Fibroblast of lung (primary cell): ENCODE results near the gene CHRM5.

Source experiments
- CTCF ChIP-seq, 2 donors: IDR thresholded peaks in 1 of 2; conservative IDR thresholded peaks in 1 of 2; 1 replicate in 1 of 2; 2 replicates in 1 of 2; pipeline ENCODE4 v1.5.1; 2011 to 2012; ENCODE audit warnings: low read length in 2 of 2, control low read depth in 1 of 2, inconsistent platforms in 1 of 2, low read depth in 1 of 2, mild to moderate bottlenecking in 1 of 2
- EZH2 ChIP-seq: IDR thresholded peaks from 2 replicates; pipeline ENCODE4 v1.5.1; 2012; ENCODE audit warnings: low read length, control low read depth, mild to moderate bottlenecking; ENCODE audit errors: missing control alignments

GRCh38 chr15:34078900-34079299 lies 110.6 kb downstream of the CHRM5 start:
- TF ChIP-seq CTCF (conservative IDR thresholded peaks at IDR 0.05 in 1 of 2, IDR thresholded peaks at IDR 0.05 in 1 of 2; ENCODE audit: low read depth in 1 of 2, low read length in 2 of 2) = no peak
- no peak for TF ChIP-seq EZH2
